ENCODE measurements around the gene U2AF2.

Gene U2AF2

DNA sequence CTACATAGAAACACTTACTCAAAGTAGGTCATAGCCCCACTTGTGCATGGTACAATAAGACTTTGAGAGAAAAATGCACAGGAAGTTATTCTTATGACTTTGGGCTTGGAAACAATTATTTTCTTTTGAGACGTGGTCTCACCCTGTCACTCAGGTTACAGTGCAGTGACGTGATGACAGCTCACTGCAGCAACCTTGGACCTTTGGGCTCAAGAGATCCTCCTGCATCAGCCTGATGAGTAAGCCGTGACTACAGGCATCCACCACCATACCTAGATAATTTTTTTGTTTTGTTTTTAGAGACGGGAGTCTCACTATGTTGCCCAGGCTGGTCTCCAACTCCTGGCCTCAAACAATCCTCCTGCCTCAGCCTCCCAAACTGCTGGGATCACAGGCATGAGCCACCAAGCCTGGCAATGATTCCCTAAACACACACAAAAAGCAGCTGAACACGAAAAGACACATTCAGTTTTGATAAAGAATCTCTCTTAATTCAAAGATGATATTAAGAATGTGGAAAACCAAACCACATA is 65.4 kb downstream of the U2AF2 start:
- no peak for DNase-seq

DNA sequence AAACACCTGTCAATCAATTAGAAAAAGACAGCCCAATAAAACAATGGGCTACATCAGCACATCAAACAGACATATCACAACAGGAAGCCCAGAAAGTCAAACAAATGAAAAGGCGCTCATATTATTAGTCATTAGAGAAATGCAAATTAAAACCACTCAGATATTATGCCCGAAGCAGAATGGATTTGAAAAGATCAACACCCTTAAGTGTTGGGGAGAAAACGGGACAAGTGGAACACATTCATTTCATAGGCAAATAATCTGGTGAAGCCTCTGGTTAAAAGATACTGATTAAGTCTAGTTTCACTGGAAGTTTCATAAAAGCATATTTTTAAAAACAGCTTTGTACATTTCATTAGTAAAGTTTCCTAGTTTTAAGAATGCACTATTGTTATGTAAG is 66.0 kb downstream of the U2AF2 start:
- DNase-seq: no peak

DNA sequence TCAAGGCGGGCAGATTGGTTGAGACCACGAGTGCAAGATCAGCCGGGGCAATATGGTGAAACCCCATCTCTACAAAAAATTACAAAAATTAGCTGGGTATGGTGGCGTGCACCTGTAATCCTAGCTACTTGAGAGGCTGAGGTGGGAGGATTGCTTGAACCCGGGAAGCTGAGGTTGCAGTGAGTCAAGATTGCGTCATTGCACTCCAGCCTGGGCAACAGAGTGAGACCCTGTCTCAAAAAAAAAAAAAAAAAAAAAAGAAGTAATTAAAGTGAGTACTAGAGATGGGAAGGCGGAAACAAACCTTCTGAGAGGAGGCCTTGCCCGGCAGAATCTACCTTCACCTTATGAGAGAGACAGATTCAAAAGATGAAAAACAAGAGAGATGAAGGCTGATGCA is 68.7 kb downstream of the U2AF2 start:
- no peak for DNase-seq

Measured in CD4-positive, alpha-beta T cell treated with Interleukin-12 subunit alpha and Interleukin-12 subunit beta, for 1 hour (primary cell).